HCEC 1CT (cell line): ENCODE measurements around the gene CAMTA1.

Experiments used
- DNase-seq: peaks from one replicate; pipeline ENCODE4 v3.0.0-alpha.2; 2017

Gene CAMTA1

GRCh38 chr1:7335224-7335879, 550.1 kb downstream of the CAMTA1 start:
- no peak for DNase-seq

- DNase-seq = no peak
These were observed 553.2 kb downstream of the CAMTA1 start for GRCh38 chr1:7338439-7338838.

- DNase-seq = no peak
These were observed 553.8 kb downstream of the CAMTA1 start for GRCh38 chr1:7339014-7339413.

GRCh38 chr1:7339953-7340352, 554.7 kb downstream of the CAMTA1 start:
- no peak for DNase-seq

GRCh38 chr1:7341145-7341905, 556.1 kb downstream of the CAMTA1 start:
- no peak for DNase-seq

GRCh38 chr1:7343882-7344281, 558.6 kb downstream of the CAMTA1 start:
- DNase-seq = no peak

- no peak for DNase-seq
These were observed 559.0 kb downstream of the CAMTA1 start for GRCh38 chr1:7344299-7344698.

- DNase-seq = no peak
These were observed 560.3 kb downstream of the CAMTA1 start for GRCh38 chr1:7345516-7345915.

- DNase-seq = no peak
These were observed 560.9 kb downstream of the CAMTA1 start for GRCh38 chr1:7346070-7346596.

GRCh38 chr1:7346600-7347570, 561.6 kb downstream of the CAMTA1 start:
- no peak for DNase-seq

- DNase-seq = no peak
These were observed 562.8 kb downstream of the CAMTA1 start for GRCh38 chr1:7348073-7348472.

GRCh38 chr1:7348580-7348979, 563.3 kb downstream of the CAMTA1 start:
- DNase-seq = no peak

- no peak for DNase-seq
These were observed 565.5 kb downstream of the CAMTA1 start for GRCh38 chr1:7350804-7351203.

GRCh38 chr1:7351649-7352048, 566.4 kb downstream of the CAMTA1 start:
- DNase-seq = no peak

GRCh38 chr1:7352364-7352763, 567.1 kb downstream of the CAMTA1 start:
- DNase-seq = no peak

GRCh38 chr1:7352974-7353373, 567.7 kb downstream of the CAMTA1 start:
- DNase-seq = no peak

GRCh38 chr1:7355646-7356045, 570.4 kb downstream of the CAMTA1 start:
- DNase-seq = no peak

GRCh38 chr1:7356079-7356478, 570.8 kb downstream of the CAMTA1 start:
- no peak for DNase-seq

- no peak for DNase-seq
These were observed 573.2 kb downstream of the CAMTA1 start for GRCh38 chr1:7358425-7358824.

- DNase-seq = no peak
These were observed 575.3 kb downstream of the CAMTA1 start for GRCh38 chr1:7360526-7360925.

GRCh38 chr1:7362947-7363346, 577.7 kb downstream of the CAMTA1 start:
- DNase-seq = no peak

GRCh38 chr1:7363450-7363849, 578.2 kb downstream of the CAMTA1 start:
- no peak for DNase-seq

GRCh38 chr1:7365706-7366105, 580.5 kb downstream of the CAMTA1 start:
- DNase-seq = no peak
